PFSK-1 (cell line): ENCODE data around the gene KCNS3.

Experiments
- FOXP2 ChIP-seq: optimal IDR thresholded peaks from 2 replicates; pipeline ENCODE3; 2011; ENCODE audit warnings: borderline replicate concordance, control low read depth, inconsistent platforms; ENCODE audit not compliant: insufficient read depth; ENCODE audit errors: extremely low read length, extremely low read depth
- POLR2AphosphoS5 ChIP-seq: IDR thresholded peaks from 2 replicates; pipeline ENCODE4 v1.6.1; 2012; ENCODE audit warnings: low read depth, mild to moderate bottlenecking, control low read depth, low read length, moderate library complexity
- REST ChIP-seq, 2 experiments: IDR thresholded peaks; 2 replicates each; pipeline versions ENCODE4 v1.6.1 to v1.8.0; 2011 to 2012; ENCODE audit warnings: low read depth in 2 of 2, low read length in 2 of 2, control low read depth in 1 of 2, inconsistent platforms in 1 of 2, mild to moderate bottlenecking in 1 of 2, moderate library complexity in 1 of 2; ENCODE audit not compliant: insufficient read depth in 1 of 2
- SIN3A ChIP-seq: IDR thresholded peaks from 2 replicates; pipeline ENCODE4 v1.6.1; 2012; ENCODE audit warnings: mild to moderate bottlenecking, low read length, moderate library complexity, borderline replicate concordance; ENCODE audit not compliant: insufficient read depth
- TAF1 ChIP-seq: IDR thresholded peaks from 2 replicates; pipeline ENCODE4 v1.6.1; 2012; ENCODE audit warnings: low read length, control low read depth, borderline replicate concordance; ENCODE audit not compliant: insufficient read depth

The KCNS3 gene

GRCh38 chr2:17935242-17935885 is 56.9 kb downstream of the KCNS3 start:
- TF ChIP-seq FOXP2 (no peak), REST (IDR thresholded peaks at IDR 0.05; ENCODE audit: insufficient read depth in 1 of 2, low read depth in 2 of 2, low read length in 2 of 2) (no peak), POLR2AphosphoS5 (no peak), SIN3A (no peak), TAF1 (no peak)

- TF ChIP-seq SIN3A = no peak
- no peak for TF ChIP-seq FOXP2
- TF ChIP-seq POLR2AphosphoS5 = no peak
- TF ChIP-seq TAF1 = no peak
- no peak for TF ChIP-seq REST (IDR thresholded peaks at IDR 0.05; ENCODE audit: insufficient read depth in 1 of 2, low read depth in 2 of 2, low read length in 2 of 2)
These were observed 58.1 kb downstream of the KCNS3 start for GRCh38 chr2:17936599-17936998.

- TF ChIP-seq TAF1 (no peak), FOXP2 (no peak), SIN3A (no peak), REST (IDR thresholded peaks at IDR 0.05; ENCODE audit: insufficient read depth in 1 of 2, low read depth in 2 of 2, low read length in 2 of 2) (no peak), POLR2AphosphoS5 (no peak)
These were observed 61.7 kb downstream of the KCNS3 start for GRCh38 chr2:17940091-17940630.

- TF ChIP-seq TAF1 = no peak
- no peak for TF ChIP-seq SIN3A
These were observed 65.0 kb downstream of the KCNS3 start for GRCh38 chr2:17943444-17943843.

- TF ChIP-seq POLR2AphosphoS5 (no peak), SIN3A (no peak), FOXP2 (no peak), REST (IDR thresholded peaks at IDR 0.05; ENCODE audit: insufficient read depth in 1 of 2, low read depth in 2 of 2, low read length in 2 of 2) (no peak), TAF1 (no peak)
These were observed 68.6 kb downstream of the KCNS3 start for GRCh38 chr2:17947113-17947512.
